Parathyroid adenoma (tissue), 2 donors: ENCODE measurements around the gene DCTD.
A peak's percentile ranks its signal among the peaks of the same experiment; 100 is the strongest.

Experiments used
- H2AFZ ChIP-seq: fragments of 300-600 bp; sonication (generic); one replicate; pipeline ENCODE4 v1.7.0; 2017; ENCODE audit warnings: antibody characterized with exemption, mild to moderate bottlenecking
- H3K27ac ChIP-seq: fragments of 300-600 bp; sonication (generic); one replicate; pipeline ENCODE4 v1.7.0; 2017
- H3K27me3 ChIP-seq: fragments of 300-600 bp; sonication (generic); one replicate; pipeline ENCODE4 v1.7.0; 2017; ENCODE audit warnings: low read length; ENCODE audit not compliant: control insufficient read depth, insufficient read depth
- H3K36me3 ChIP-seq: fragments of 300-600 bp; sonication (generic); one replicate; pipeline ENCODE4 v1.7.0; 2017; ENCODE audit warnings: low read length; ENCODE audit not compliant: control insufficient read depth, insufficient read depth
- H3K4me1 ChIP-seq: fragments of 300-600 bp; sonication (generic); one replicate; pipeline ENCODE4 v1.7.0; 2017; ENCODE audit warnings: control low read depth
- H3K4me2 ChIP-seq: fragments of 300-600 bp; sonication (generic); one replicate; pipeline ENCODE4 v1.7.0; 2017; ENCODE audit warnings: low read length
- H3K4me3 ChIP-seq: fragments of 300-600 bp; sonication (generic); one replicate; pipeline ENCODE4 v1.7.0; 2017; ENCODE audit warnings: low read depth, low read length
- H3K79me2 ChIP-seq: fragments of 300-600 bp; sonication (generic); one replicate; pipeline ENCODE4 v1.7.0; 2017; ENCODE audit warnings: control low read depth
- H3K9ac ChIP-seq: fragments of 300-600 bp; sonication (generic); one replicate; pipeline ENCODE4 v1.7.0; 2017; ENCODE audit warnings: mild to moderate bottlenecking
- H3K9me3 ChIP-seq: fragments of 300-600 bp; sonication (generic); one replicate; pipeline ENCODE4 v1.7.0; 2017; ENCODE audit warnings: low read length; ENCODE audit not compliant: control insufficient read depth
- TF ChIP-seq, protein P1 (sequence below): fragments of 300-600 bp; sonication (generic); IDR thresholded peaks from one replicate; pipeline ENCODE4 v1.7.0; 2017; ENCODE audit warnings: antibody characterized with exemption, mild to moderate bottlenecking
- donor health status: primary hyperparathyroidism.

DCTD gene

DNA sequence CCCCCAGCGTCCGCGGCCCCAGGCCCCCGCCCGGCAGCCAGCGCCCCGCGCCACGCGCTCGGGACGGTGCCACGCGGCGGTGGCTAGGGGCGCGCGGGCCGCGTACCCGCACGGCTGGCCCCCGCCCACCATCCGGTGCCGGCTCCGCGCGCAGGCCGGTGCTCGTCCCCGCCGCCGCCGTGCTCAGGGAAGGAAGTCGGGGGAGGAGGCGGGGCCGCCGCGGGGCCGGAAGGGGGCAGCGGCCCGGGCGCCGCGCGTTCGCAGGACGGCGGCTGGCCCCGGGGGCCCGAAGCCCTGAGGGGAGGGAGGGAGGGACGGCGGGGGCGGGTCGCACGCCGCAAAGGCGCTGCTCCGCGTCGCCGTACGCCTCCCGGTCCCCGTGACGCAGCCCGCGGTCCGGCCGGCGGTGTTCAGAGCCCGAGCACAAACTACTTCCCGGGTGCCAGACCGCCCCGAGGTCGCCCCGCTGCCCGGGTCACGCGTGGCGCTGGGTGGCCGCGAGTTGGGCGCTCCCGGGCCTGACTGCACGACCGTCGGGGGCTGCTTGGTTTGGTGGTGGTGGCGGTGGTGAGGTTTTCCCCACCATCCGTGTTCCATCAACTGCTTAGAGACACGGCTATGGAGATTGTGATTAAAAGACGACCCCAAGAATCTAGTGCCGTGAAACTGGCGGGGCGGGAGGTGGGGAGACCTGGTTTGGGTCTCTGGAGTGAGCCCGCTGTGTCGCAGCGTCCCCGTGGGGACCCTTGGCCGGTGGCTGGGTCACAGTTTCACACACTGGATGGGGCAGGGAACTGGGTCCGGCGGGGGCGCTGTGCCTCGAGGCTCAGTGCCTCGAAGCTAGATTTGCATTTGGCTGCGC, at the start of gene DCTD:
TSS of gene DCTD (minus strand) at position 205 of the 862 bp plus-strand sequence. CDS start 1,818 bp downstream, outside the sequence.
- Histone ChIP-seq H3K4me2 (peak within 1 kb of the TSS; percentile 100), H3K27ac (peak within 1 kb of the TSS; percentile 90), H3K9ac (peak within 1 kb of the TSS; percentile 46), H3K4me3 (peak within 1 kb of the TSS; percentile 86), H3K9me3 (no peaks in the 10 kb centered on the region), H3K36me3 (no peaks in the 10 kb centered on the region), H3K4me1 (no peaks in the 10 kb centered on the region), H2AFZ (peak within 1 kb of the TSS; percentile 91), H3K27me3 (no peaks in the 10 kb centered on the region), H3K79me2 (no peaks in the 10 kb centered on the region)
- TF ChIP-seq, protein P1, sequence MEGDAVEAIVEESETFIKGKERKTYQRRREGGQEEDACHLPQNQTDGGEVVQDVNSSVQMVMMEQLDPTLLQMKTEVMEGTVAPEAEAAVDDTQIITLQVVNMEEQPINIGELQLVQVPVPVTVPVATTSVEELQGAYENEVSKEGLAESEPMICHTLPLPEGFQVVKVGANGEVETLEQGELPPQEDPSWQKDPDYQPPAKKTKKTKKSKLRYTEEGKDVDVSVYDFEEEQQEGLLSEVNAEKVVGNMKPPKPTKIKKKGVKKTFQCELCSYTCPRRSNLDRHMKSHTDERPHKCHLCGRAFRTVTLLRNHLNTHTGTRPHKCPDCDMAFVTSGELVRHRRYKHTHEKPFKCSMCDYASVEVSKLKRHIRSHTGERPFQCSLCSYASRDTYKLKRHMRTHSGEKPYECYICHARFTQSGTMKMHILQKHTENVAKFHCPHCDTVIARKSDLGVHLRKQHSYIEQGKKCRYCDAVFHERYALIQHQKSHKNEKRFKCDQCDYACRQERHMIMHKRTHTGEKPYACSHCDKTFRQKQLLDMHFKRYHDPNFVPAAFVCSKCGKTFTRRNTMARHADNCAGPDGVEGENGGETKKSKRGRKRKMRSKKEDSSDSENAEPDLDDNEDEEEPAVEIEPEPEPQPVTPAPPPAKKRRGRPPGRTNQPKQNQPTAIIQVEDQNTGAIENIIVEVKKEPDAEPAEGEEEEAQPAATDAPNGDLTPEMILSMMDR = no peak

GRCh38 chr4:182960746-182961145, 43.6 kb upstream of the DCTD start:
- TF ChIP-seq, protein P1 = no peak
- Histone ChIP-seq H2AFZ (no peak overlapping the region), H3K36me3 (no peaks in the 10 kb centered on the region), H3K4me2 (no peak overlapping the region), H3K27me3 (no peaks in the 10 kb centered on the region), H3K27ac (no peak overlapping the region), H3K79me2 (no peaks in the 10 kb centered on the region), H3K4me3 (no peak overlapping the region), H3K9me3 (no peaks in the 10 kb centered on the region), H3K9ac (no peak overlapping the region), H3K4me1 (no peaks in the 10 kb centered on the region)

- H2AFZ ChIP-seq = no peak overlapping the region
These were observed 43.0 kb upstream of the DCTD start for GRCh38 chr4:182960228-182960627.

DNA sequence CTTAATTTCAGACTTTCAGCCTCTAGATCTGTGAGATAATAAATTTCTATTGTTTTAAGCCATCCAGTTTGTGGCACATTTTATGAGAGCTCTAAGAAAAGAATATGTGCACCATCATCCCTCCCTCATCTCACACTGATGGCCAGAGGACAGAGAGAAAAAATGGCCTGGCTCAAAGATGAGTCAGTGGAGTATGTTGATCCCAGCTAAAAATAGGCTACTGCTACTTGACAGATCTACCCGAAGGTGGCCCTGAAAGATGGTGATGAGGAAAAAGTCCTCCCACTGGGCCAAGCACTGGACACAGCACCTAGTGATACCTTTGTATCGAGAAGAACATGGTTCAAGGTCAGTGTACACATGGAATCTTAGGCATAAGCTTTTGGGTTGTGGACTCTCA, 38.2 kb upstream of the DCTD start:
- TF ChIP-seq, protein P1 = no peak
- H3K9me3 ChIP-seq = no peaks in the 10 kb centered on the region
- no peak overlapping the region for H3K9ac ChIP-seq
- no peaks in the 10 kb centered on the region for H3K27me3 ChIP-seq
- no peaks in the 10 kb centered on the region for H3K4me1 ChIP-seq
- H3K4me3 ChIP-seq = no peak overlapping the region
- H3K4me2 ChIP-seq = no peak overlapping the region
- H3K79me2 ChIP-seq = no peaks in the 10 kb centered on the region
- H3K27ac ChIP-seq = no peak overlapping the region
- no peak overlapping the region for H2AFZ ChIP-seq
- no peaks in the 10 kb centered on the region for H3K36me3 ChIP-seq

More at GRCh38 chr4:182960228-182960627, 43.0 kb upstream of the DCTD start:
- Histone ChIP-seq H3K4me2 (no peak overlapping the region), H3K4me3 (no peak overlapping the region), H3K9me3 (no peaks in the 10 kb centered on the region), H3K27ac (no peak overlapping the region), H3K9ac (no peak overlapping the region), H3K4me1 (no peaks in the 10 kb centered on the region), H3K36me3 (no peaks in the 10 kb centered on the region), H3K79me2 (no peaks in the 10 kb centered on the region), H3K27me3 (no peaks in the 10 kb centered on the region)
- TF ChIP-seq, protein P1 = no peak
